GM12892 (cell line): ENCODE measurements around the gene SIAE.
A peak's percentile ranks its signal among the peaks of the same experiment; 100 is the strongest.

Experiments
- DNase-seq: peaks from one replicate; pipeline ENCODE4 v3.0.0; 2011; ENCODE audit not compliant: insufficient read length
- FAIRE-seq: peaks from 2 replicates; lab custom pipeline; 2011; peaks lifted over from hg19 to GRCh38; lab: Jason Lieb, UNC
- POLR2A ChIP-seq: IDR thresholded peaks from 2 replicates; pipeline ENCODE4 v1.6.1; 2011; ENCODE audit warnings: low read depth, low read length, control low read depth
- POLR2AphosphoS5 ChIP-seq: IDR thresholded peaks from 2 replicates; pipeline ENCODE4 v1.6.1; 2011; ENCODE audit warnings: low read depth, low read length, control low read depth
- TAF1 ChIP-seq: IDR thresholded peaks from 2 replicates; pipeline ENCODE4 v1.6.1; 2011; ENCODE audit warnings: low read depth, mild to moderate bottlenecking, control low read depth, low read length, borderline replicate concordance

The SIAE gene

DNA sequence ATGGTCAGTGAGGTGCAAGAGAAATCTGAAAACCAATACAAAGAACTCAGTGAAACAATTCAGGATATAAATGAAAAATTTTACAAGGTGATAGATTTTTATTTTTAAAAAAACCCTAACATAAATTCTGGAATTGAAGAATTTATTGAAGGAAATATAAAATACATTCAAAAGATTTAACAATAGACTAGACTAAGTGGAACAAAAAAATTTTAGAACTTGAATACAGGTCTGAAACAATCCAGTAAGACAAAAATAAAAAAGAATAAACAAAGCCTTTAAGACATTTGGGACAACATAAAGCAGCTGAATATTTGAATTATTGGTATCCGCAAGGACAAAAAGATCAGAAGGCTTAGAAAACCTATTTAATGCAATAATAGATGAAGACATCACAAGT is 8.9 kb upstream of the SIAE start:
- no peak for FAIRE-seq
- TF ChIP-seq POLR2AphosphoS5 (no peak), TAF1 (no peak), POLR2A (no peak)
- no peak for DNase-seq

DNA sequence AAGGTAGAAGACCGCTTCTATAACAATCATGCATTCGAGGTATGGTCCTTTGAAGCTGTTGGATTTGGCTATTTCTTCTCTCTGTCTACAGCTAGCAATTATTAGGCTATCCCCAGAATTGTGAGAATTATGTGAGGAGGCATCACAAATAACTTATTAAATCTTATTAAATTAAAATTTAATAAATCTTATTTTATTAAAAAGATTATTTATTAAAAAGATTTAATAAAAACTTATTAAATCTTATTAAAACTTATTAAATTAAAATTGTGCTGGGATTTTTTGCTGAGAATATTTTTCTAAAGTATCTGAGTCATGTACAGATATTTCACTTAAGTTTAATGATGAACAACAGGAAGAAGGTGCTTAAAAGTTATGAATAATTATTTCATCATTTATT is 7.9 kb upstream of the SIAE start:
- no peak for DNase-seq
- no peak for TF ChIP-seq TAF1
- no peak for TF ChIP-seq POLR2AphosphoS5
- TF ChIP-seq POLR2A = no peak
- FAIRE-seq = no peak

DNA sequence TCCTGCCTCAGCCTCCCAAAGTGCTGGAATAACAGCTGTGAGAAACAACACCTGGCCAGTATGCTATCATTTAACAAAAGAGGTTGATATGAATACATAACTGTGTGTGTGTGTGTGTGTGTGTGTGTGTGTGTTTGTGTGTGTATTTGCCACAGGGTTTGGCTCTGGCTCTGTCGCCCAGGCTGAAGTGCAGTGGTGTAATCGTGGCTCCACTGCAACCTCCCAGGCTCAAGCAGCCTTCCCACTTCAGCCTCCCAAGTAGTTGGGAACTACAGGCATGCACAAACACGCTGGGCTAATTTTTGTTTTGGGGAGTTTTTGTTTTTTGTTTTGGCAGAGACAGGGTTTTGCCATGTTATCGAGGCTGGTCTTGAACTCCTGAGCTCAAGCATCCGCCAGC is 4.9 kb upstream of the SIAE start:
- FAIRE-seq = no peak
- DNase-seq = no peak
- no peak for TF ChIP-seq POLR2AphosphoS5
- no peak for TF ChIP-seq POLR2A
- no peak for TF ChIP-seq TAF1

GRCh38 chr11:124676386-124676785 is 2.8 kb upstream of the SIAE start:
- FAIRE-seq = peak; percentile 21
- TF ChIP-seq TAF1 = no peak
- DNase-seq = no peak

DNA sequence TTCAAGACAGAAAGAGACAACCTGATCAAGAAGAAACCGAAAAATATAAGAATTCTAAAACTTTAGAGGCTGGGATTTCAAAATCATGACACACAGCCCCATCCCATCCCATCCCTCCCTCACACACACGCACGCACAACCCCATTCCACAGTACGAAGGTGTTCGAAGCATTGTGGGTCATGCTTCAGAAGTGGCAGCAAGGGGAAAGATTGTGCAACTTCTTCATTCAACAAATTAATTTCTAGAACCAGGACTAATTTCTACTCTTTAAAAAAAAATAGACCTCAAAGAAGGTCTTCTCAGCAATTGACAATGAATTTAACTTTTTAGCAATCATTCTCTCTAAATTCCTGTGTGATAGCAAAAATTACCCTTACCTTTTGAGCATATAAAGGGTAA is 1.0 kb upstream of the SIAE start:
- DNase-seq (no peak), FAIRE-seq (no peak)
- TF ChIP-seq POLR2A (no peak), POLR2AphosphoS5 (no peak), TAF1 (no peak)

- DNase-seq = no peak
- TF ChIP-seq POLR2AphosphoS5 = no peak
- TF ChIP-seq TAF1 = no peak
- TF ChIP-seq POLR2A = no peak
- no peak for FAIRE-seq
Measured at GRCh38 chr11:124674168-124674517, 604 bp upstream of the SIAE start.

- no peak for DNase-seq
- TF ChIP-seq POLR2A (no peak), TAF1 (no peak), POLR2AphosphoS5 (no peak)
- FAIRE-seq = no peak
Measured at GRCh38 chr11:124672536-124673215, 863 bp downstream of the SIAE start.

DNA sequence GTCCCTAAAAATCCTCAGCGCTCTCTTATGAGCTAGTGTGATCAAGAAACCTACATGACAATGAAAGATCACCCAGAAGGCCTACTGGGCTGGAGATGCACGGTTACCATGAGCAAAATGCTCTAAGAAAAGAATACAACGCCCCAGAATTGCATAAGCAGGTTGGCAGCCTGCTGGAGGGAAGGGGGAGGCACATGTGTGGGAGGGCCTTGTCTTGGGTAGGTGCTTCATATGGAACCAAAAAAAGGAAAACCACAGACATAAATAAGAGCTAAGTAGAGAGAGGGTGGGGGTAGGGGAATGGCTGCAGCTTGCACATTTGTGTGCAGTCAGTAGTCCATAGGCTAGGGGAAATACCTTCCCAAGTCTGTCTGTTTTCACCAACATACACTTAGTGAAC is 2.8 kb downstream of the SIAE start:
- DNase-seq (no peak), FAIRE-seq (peak; percentile 75)
- TF ChIP-seq TAF1 (no peak), POLR2AphosphoS5 (no peak), POLR2A (no peak)

GRCh38 chr11:124669193-124669592 is 4.3 kb downstream of the SIAE start:
- DNase-seq (no peak), FAIRE-seq (peak; percentile 99)

DNA sequence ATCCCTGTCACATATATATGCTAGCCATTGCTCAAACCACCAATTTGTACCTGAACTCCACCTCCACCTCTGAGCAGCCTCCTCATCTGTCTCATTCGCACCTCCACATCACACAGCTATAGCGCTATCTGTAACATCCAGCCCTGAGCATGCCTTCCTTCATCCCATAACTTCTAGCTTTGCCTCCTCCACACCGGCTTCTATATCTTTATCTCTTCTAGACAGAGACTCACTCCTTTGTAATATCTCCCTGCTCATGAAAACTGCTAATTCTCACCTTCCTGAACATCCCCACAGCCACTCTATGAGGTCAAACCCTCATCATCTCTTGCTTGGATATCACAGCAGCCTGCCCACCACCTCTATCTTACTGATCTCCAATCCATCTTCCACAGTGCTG is 5.9 kb downstream of the SIAE start:
- FAIRE-seq = no peak
- TF ChIP-seq TAF1 = no peak
- TF ChIP-seq POLR2A = no peak
- TF ChIP-seq POLR2AphosphoS5 = no peak
- DNase-seq = no peak

More at GRCh38 chr11:124669193-124669592, 4.3 kb downstream of the SIAE start:
- TF ChIP-seq POLR2AphosphoS5 = no peak
- TF ChIP-seq TAF1 = no peak
- no peak for TF ChIP-seq POLR2A

DNA sequence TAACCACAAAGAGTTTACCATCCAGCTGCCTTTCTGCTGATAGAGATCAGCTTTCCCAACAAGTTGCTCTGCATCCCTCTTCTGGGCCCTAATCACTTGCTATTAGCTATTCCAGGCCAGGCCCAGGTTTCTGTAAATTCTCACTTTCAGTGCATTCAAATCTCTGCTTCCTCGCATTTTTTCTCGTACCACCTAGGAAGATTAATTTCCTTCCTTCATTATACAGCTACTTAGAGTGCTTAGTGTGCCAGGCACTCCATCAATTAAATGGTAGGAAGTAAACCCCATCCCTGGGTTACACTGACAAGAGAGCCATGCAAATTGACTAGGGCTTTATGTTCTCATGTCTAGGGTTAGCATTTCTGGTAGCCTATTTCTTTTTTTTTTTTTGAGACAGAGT is 9.7 kb downstream of the SIAE start:
- FAIRE-seq (no peak), DNase-seq (no peak)
- TF ChIP-seq POLR2AphosphoS5 = no peak
- no peak for TF ChIP-seq POLR2A
- TF ChIP-seq TAF1 = no peak

GRCh38 chr11:124662106-124662505 is 11.4 kb downstream of the SIAE start:
- TF ChIP-seq POLR2AphosphoS5 = no peak
- TF ChIP-seq POLR2A = no peak
- TF ChIP-seq TAF1 = no peak
- DNase-seq = no peak
- FAIRE-seq = no peak
